HEK293T (cell line): ENCODE results near the gene OPHN1.

Experiments
- CTCF ChIA-PET: fragments of 350-600 bp; formaldehyde crosslinking; extraction: SDS; loops from one replicate; lab custom pipeline; 2021; ENCODE audit warnings: antibody characterized with exemption, inconsistent platforms; lab: Yijun Ruan, JAX
- POLR2A ChIA-PET: fragments of 350-600 bp; formaldehyde crosslinking; extraction: SDS; loops from one replicate; lab custom pipeline; 2020; ENCODE audit warnings: antibody characterized with exemption, inconsistent platforms; lab: Yijun Ruan, JAX
- DNase-seq: peaks from one replicate; pipeline ENCODE4 v3.0.0; 2012; ENCODE audit warnings: mixed read lengths; ENCODE audit errors: extremely low spot score
- ARNT ChIP-seq: fragments of 450-650 bp; IDR thresholded peaks from 2 replicates; pipeline ENCODE4 v1.6.1; 2017; ENCODE audit warnings: mild to moderate bottlenecking
- BHLHE40 ChIP-seq: fragments of 450-650 bp; IDR thresholded peaks from 2 replicates; pipeline ENCODE4 v1.6.1; 2016; ENCODE audit warnings: mild to moderate bottlenecking, moderate library complexity, borderline replicate concordance
- CTBP1 ChIP-seq: fragments of 450-650 bp; IDR thresholded peaks from 2 replicates; pipeline ENCODE4 v1.6.1; 2016; ENCODE audit warnings: borderline replicate concordance
- ELF4 ChIP-seq: fragments of 450-650 bp; IDR thresholded peaks from 2 replicates; pipeline ENCODE4 v1.6.1; 2017; ENCODE audit warnings: antibody characterized with exemption
- FOXA1 ChIP-seq: fragments of 450-650 bp; IDR thresholded peaks from 2 replicates; pipeline ENCODE4 v1.6.1; 2016; ENCODE audit warnings: mild to moderate bottlenecking
- FOXK2 ChIP-seq: fragments of 450-650 bp; IDR thresholded peaks from 2 replicates; pipeline ENCODE4 v1.6.1; 2016; ENCODE audit warnings: mild to moderate bottlenecking
- FOXM1 ChIP-seq: fragments of 450-650 bp; IDR thresholded peaks from 2 replicates; pipeline ENCODE4 v1.6.1; 2017; ENCODE audit warnings: mild to moderate bottlenecking, borderline replicate concordance
- HDGF ChIP-seq: fragments of 450-650 bp; IDR thresholded peaks from 2 replicates; pipeline ENCODE4 v1.6.1; 2017; ENCODE audit warnings: antibody characterized with exemption, borderline replicate concordance
- L3MBTL2 ChIP-seq: fragments of 450-650 bp; conservative IDR thresholded peaks from 2 replicates; pipeline ENCODE4 v1.6.1; 2016; ENCODE audit warnings: mild to moderate bottlenecking
- LEF1 ChIP-seq: fragments of 450-650 bp; IDR thresholded peaks from 2 replicates; pipeline ENCODE4 v1.6.1; 2017; ENCODE audit warnings: mild to moderate bottlenecking, borderline replicate concordance
- NFRKB ChIP-seq: fragments of 450-650 bp; IDR thresholded peaks from 2 replicates; pipeline ENCODE4 v1.6.1; 2016; ENCODE audit warnings: mild to moderate bottlenecking, moderate library complexity
- PKNOX1 ChIP-seq: fragments of 450-650 bp; IDR thresholded peaks from 2 replicates; pipeline ENCODE4 v1.6.1; 2016
- SP1 ChIP-seq: fragments of 450-650 bp; IDR thresholded peaks from 2 replicates; pipeline ENCODE4 v1.6.1; 2017
- SUZ12 ChIP-seq: fragments of 450-650 bp; IDR thresholded peaks from 2 replicates; pipeline ENCODE4 v1.6.1; 2016; ENCODE audit warnings: mild to moderate bottlenecking
- TARDBP ChIP-seq: fragments of 450-650 bp; IDR thresholded peaks from 2 replicates; pipeline ENCODE4 v1.6.1; 2016
- ZNF384 ChIP-seq: fragments of 450-650 bp; IDR thresholded peaks from 2 replicates; pipeline ENCODE4 v1.6.1; 2016

The OPHN1 gene

GRCh38 chrX:68193234-68193633, 240.1 kb downstream of the OPHN1 start:
- ChIA-PET POLR2A (no interaction called here), CTCF (interaction anchor here (0.8 kb wide), 1 partner anchor 201 kb away, joined by 6 read pairs; no protein-coding TSS in a partner anchor)
- no peak for DNase-seq
- TF ChIP-seq NFRKB: no peak
- no peak for TF ChIP-seq FOXM1
- no peak for TF ChIP-seq ZNF384
- TF ChIP-seq PKNOX1: no peak
- no peak for TF ChIP-seq ARNT
- no peak for TF ChIP-seq TARDBP
- no peak for TF ChIP-seq FOXA1
- TF ChIP-seq SUZ12: no peak
- no peak for TF ChIP-seq HDGF
- no peak for TF ChIP-seq FOXK2
- no peak for TF ChIP-seq SP1
- no peak for TF ChIP-seq L3MBTL2
- TF ChIP-seq BHLHE40: no peak
- TF ChIP-seq ELF4: no peak
- no peak for TF ChIP-seq CTBP1
- no peak for TF ChIP-seq LEF1

GRCh38 chrX:68190799-68191198, 242.5 kb downstream of the OPHN1 start:
- no peak for TF ChIP-seq ZNF384
- TF ChIP-seq L3MBTL2: no peak
- no peak for TF ChIP-seq NFRKB
- no peak for TF ChIP-seq CTBP1
- TF ChIP-seq LEF1: no peak
- no peak for TF ChIP-seq ARNT
- no peak for TF ChIP-seq ELF4
- no peak for TF ChIP-seq FOXK2
- no peak for TF ChIP-seq TARDBP
- no peak for DNase-seq
- CTCF ChIA-PET: interaction anchor here (0.7 to 0.8 kb wide), 2 partner anchors 115 to 637 kb away, joined by 3 read pairs; no protein-coding TSS in a partner anchor
- POLR2A ChIA-PET: no interaction called here

- DNase-seq: no peak
- ChIA-PET CTCF (interaction anchor here (0.7 to 2.8 kb wide), 2 partner anchors 10 to 301 kb away, joined by 3 to 14 read pairs; no protein-coding TSS in a partner anchor), POLR2A (no interaction called here)
- TF ChIP-seq BHLHE40 (no peak), PKNOX1 (no peak), SUZ12 (no peak), LEF1 (no peak), HDGF (no peak), NFRKB (no peak)
These were observed 246.6 kb downstream of the OPHN1 start for GRCh38 chrX:68186552-68187262.

- ChIA-PET CTCF (interaction anchor here (2.8 kb wide), 1 partner anchor 12 kb away, joined by 14 read pairs; no protein-coding TSS in a partner anchor), POLR2A (no interaction called here)
- no peak for TF ChIP-seq ELF4
- no peak for TF ChIP-seq TARDBP
- TF ChIP-seq FOXA1: no peak
- no peak for DNase-seq
These were observed 248.1 kb downstream of the OPHN1 start for GRCh38 chrX:68185161-68185560.

- ChIA-PET CTCF (interaction anchor here (0.5 to 0.9 kb wide), 3 partner anchors 292 to 527 kb away, joined by 3 read pairs; no protein-coding TSS in a partner anchor), POLR2A (no interaction called here)
- 0 out of 2 replicates have a peak, but pooled peaks have one; percentile 35 for TF ChIP-seq ZNF384
- no peak for TF ChIP-seq FOXA1
- DNase-seq: peak; percentile 28
These were observed 249.6 kb downstream of the OPHN1 start for GRCh38 chrX:68183612-68184214.

GRCh38 chrX:68180579-68180978, 252.7 kb downstream of the OPHN1 start:
- no peak for DNase-seq

More at GRCh38 chrX:68180579-68180978, 252.7 kb downstream of the OPHN1 start:
- ChIA-PET CTCF (no interaction called here), POLR2A (no interaction called here)
- TF ChIP-seq NFRKB (no peak), ARNT (no peak), SP1 (no peak), FOXA1 (no peak), FOXM1 (no peak), CTBP1 (no peak), PKNOX1 (no peak), ELF4 (no peak), ZNF384 (no peak), BHLHE40 (no peak), L3MBTL2 (no peak)
